HT-29 (cell line): ENCODE results near the gene EVPL. TPM values are rescaled to one million over a fixed set of nuclear protein-coding genes. Genes with fewer than 3 reads are reported as not detected.
"Not testable (repeated sequence)": the region's sequence is repeated elsewhere in the genome, so short reads cannot be mapped to it uniquely, and the experiment has no call there.

Experiments used
- DNase-seq: peaks from one replicate; pipeline ENCODE4 v3.0.0-alpha.2; 2015; ENCODE audit warnings: low spot score
- total RNA-seq: library from RNA; depleted of rRNA; stranded (reverse); fragments of >200 nt; shearing (Covaris generic); gene quantifications from 2 replicates; pipeline ENCODE4 v1.2.3, GENCODE V29; 2014

Gene EVPL
- total RNA-seq, 1 experiment from 2014 or later = 42.1 TPM

DNA sequence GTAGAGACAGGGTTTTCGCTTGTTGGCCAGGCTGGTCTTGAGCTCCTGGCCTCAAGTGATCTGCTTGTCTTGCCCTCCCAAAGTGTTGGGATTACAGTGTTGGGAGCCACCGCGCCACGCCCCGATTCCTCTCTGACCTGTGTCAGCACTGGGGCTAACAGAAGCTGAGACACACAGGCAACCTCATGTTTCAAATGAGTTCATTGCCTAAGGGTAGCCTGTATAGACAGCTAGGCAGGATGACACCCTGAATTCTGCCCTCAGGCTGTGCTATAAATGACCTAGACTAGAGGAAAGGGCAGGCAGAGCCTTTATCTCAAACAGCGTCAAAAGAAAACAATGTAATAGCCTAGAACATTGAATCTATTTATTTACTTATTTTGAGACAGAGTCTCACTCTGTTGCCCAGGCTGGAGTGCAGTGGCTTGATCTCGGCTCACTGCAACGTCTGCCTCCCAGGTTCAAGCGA, 28.7 kb downstream of the EVPL start:
- peak; percentile 21 for DNase-seq

DNA sequence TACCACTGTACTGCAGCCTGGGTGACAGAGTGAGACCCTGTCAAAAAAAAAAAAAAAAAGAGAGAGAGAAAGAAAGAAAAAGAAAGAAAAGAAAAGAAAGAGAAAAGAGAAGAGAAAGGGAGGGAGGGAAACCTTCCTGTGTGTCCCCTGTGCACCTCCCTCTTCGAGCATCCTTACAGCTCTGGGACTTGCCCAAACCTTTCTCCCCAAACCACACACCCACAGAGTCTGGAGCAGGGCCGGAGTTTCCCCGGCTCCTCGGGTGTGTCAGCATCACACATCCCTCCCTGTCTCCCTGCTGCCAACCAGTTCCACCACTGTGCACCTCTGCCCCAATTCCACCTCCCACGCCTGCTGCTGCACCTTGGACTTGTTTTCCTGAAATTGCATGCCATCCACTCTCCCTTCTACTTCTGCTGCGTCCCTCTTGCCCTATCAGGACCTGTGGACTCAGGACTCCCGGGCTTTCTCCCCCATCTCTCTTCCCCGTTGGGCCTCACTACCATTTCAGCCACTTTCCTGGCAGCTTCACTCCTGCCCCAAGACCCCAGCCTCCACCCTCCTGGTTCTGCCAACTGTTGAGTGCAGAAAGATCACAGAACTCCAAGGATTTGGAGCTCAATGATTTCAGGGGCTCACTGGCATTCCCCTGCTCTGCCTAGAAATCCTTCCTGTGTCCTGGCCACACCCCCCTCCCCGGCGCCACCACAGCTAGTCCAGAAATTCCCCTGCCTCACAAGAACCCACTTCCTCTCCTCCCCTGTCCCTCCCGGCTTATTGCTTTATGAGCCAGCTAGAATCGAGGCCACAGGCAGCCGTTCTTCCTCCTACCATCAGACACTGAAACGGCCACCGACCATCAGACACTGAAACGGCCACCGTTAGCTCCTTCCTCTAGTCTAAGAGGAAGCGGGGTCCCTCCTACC, 30.2 kb downstream of the EVPL start:
- DNase-seq = peak; percentile 88

DNA sequence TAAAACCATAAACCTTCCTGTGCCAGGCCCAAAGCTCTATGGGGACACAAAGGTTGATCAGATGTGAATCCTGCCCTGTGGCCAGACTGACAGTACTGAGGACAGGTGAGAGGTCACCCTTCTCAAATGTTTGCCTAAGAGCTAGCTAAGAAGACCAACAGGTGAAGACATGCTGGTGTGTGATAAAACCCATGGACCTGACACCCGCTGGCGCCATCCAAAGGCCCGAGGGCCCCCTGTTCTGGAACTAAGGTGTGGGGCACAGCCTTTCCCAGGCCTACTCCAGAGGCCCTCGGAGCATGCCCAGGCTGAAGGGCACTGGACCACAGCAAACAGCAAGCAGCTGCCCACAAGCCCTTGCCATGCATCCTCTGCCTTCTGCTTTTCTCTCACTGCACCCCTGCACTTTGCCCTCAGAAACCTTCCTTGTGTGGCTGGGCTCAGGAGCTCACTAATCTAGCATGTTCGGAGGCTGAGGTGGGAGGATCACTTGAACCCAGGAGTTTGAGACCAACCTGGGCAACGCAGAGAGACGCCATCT, 31.7 kb downstream of the EVPL start:
- no peak for DNase-seq

DNA sequence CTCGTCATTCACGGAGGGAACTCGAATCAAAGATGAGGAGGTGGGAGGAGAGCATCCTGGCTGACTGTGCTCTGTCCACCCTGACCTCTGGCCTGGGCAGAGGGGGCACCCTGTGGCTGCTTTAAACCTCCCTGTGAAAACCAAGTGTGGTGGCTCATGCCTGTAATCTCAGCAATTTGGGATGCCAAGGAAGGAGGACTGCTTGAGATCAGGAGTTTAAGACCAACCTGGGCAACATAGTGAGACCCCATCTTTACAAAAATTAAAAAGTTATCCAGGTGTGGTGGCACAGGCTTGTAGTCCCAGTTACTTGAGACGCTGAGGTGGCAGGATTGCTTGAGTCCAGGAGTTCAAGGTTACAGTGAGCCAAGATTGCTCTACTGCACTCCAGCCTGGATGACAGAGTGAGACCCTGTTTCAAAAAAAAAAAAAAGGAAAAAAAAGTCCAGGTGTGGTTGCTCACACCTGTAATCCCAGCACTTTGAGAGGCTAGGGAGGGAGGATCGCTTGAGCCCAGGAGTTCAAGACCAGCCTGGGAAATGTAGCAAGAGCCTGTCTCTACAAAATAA, 32.2 kb downstream of the EVPL start:
- DNase-seq = no peak

DNA sequence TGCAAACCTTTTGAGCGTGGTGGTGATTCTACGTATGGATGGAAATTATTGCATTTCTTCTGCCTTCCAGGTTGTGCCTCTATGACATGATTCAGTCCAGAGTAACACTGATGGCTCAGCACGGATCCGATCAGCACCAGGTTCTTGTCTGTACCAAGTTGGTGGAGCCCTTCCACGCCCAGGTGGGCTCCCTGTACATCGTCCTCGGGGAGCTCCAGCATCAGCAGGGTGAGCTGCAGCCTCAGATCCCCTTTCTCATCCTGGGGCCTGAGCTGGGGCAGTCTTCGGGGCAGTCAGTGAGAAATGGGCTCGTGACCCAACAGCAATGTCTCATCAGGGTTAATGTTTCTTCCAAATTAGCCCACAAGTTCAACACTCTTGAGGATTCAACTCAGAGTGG, 35.7 kb downstream of the EVPL start:
- DNase-seq = no peak

DNA sequence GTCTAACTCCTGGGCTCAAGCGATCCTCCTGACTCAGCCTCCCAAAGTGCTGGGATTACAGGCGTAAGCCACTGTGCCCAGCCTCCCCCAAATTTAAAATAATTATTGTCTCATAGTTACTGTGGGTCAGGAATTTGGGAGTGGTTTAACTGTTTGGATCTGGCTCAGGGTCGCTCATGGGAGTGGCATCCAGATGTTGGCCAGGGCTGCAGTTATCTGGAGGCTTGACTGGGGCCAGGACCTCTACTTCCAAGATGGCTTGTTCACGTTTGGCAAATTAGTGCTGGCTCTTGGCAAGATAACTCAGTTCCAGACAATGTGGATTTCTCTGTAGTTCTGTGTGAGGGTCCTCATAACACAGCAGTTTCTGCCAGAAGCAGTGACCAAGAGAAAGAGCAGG, 40.1 kb downstream of the EVPL start:
- DNase-seq = no peak

DNA sequence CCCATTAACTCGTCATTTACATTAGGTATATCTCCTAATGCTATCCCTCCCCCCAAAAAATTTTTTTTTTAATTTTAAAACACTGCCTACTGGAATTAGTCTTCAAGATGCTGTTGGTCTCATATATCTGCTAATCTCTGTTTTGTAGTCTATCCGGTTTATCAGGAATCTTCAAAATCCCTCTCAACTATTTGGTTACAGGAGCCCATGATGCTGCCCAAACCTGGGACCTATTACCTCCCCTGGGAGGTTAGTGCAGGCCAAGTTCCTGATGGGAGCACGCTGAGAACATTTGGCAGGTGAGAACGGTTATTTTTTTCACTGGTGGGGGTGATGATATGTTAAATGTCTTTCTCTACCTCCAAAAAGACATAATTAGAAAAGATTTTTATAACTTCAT, 41.1 kb downstream of the EVPL start:
- DNase-seq = no peak

DNA sequence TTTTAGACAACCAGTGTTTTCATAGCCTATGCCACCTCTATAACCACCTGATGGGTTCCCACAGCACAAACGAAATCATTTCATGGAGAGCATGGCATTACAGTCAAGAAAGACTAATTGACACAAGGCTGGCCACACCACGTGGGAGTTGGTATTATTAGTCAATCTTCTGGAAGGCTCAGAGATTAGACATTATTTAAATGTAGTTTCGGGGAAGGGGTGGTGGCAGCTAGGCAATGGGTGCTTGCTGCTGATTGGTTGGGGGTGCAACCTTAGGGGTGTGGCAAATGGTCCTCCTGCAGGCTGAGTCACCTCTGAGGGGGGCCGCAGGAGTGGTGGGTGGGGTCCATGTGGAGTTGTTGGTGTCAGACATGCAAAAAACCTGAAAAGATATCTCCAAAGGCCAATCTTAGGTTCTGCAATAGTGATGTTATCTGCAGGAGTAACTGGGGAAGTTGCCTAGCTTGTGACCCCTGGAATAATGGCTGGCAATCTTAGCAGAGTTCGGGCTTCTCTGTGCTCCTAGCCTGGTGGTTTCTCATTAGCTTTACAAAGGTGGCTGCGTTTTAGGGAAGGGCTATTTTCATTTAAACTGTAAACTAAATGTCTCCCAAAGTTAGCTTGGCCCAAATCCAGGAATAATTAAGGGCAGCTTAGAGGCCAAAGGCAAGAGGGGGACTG, 43.5 kb downstream of the EVPL start:
- DNase-seq = no peak

DNA sequence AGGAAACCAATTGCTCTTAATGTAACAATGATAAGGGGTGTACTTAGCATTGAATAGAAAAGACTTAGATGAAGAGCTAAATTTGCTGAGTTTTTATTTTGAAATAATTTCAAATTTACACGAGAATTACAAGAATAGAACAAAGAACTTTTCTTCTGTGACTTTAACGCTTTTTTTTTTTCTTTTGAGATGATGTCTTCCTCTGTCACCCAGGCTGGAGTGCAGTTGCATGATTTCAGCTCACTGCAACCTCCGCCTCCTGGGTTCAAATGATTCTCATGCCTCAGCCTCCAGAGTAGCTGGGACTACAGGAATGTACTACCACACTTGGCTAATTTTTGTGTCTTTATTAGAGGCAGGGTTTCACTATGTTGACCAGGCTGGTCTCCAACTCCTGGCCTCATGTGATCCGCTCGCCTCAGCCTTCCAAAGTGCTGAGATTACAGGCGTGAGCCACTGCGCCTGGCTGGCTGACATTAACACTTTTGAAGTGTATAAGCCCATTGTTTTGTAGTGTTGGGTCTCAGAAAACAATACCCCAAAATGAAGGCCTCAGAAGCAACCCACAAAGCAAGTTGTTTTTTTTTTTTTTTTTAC, 46.0 kb downstream of the EVPL start:
- no peak for DNase-seq

DNA sequence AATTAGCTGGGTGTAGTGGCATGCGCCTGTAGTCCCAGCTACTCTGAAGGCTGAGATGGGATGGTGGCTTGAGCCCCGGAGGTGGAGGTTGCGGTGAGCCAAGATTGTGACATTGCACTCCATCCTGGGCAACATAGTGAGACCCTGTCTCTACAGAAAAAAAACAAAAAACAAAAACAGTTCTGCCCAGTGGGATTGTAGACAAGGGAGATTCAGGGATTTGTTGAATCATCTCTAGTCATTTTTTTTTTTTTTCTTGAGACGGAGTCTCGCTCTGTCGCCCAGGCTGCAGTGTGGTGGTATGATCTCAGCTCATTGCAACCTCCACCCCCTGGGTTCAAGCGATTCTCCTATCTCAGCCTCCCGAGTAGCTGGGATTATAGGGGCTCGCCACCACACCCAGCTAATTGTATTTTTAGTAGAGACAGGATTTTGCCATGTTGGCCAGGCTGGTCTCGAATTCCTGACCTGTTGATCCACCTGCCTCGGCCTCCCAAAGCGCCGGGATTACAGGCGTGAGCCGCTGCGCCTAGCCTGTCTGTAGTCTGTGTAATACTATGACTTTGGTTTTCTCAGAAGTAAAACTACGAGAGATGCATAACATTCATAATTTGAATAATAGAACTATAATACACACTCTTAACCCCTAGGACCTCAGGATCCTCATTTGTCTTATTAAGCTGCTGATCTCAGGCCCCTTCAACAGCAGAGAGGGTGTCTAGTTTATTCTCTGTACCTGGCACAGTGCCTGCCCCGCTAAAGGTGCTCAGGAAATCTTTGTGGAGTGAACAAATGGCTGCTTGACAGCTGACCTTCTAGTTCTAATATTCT, 46.7 kb downstream of the EVPL start:
- no peak for DNase-seq

DNA sequence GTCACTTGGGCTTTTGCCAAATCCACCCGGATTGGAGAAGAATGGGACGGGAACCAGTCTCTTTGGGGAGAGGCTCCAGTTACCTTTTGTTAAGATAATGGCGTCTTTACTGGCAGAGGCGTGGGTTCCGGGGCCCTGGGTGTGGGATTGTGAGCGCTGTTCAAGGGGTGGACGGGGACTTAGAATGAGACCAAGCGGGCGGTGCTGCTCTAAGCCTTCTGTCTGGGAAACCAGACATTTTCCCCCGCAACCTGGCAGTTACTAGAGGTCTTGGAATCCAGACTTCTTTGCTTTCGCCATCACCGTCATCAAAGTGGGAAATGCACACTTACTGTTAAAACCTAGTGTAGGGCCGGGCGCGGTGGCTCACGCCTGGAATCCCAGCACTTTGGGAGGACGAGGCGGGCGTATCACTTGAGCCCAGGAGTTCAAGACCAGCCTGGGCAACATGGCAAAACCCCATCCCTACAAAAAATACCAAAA, 47.4 kb downstream of the EVPL start:
- DNase-seq = no peak

DNA sequence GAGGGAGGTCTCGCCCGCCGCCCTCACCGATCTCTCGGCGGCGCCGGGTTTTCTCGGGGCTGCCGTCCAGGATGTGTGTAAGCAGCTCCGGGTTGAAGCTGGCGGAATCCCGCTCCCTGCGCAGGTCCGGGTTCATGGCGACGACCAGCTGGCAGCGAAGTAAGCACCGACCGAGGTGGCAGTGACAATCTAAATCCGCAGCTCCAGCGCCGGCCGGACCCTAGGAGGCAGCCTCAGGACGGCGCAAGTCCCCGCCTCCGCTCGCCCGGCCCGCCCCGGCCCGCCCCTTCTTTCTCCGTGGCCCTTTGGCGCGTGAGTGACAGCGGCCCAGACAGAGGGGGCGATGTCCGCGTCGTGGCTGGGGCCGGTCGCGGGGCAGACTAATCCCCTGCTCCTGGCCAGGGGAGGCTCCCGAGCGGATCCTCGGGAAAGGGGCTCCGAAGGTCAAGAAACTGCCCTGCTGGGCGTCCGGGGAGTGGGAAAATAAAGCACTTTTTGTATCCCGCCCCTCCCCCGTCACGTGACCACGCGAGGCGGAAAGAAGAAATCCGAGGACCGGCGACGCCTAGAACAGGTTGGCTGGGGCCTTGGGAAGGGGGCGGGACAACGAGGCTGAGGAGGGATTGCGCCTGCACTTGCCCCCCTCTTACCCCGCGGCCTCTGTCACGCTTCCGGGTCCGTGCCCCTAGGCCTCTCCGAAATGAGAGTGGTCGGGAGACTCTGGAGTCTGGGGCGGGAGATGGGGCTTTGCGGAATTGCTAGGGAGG, 48.0 kb downstream of the EVPL start, which contains the start of the genes ACOX1 and TEN1:
Gene ACOX1 (minus strand): TSS at position 229 of the 767 bp plus-strand sequence. CDS start 93 bp downstream, at position 136.
Gene TEN1 (plus strand): TSS at position 303 of the 767 bp plus-strand sequence. CDS start 6,953 bp downstream, outside the sequence.
- peak; percentile 96 for DNase-seq

DNA sequence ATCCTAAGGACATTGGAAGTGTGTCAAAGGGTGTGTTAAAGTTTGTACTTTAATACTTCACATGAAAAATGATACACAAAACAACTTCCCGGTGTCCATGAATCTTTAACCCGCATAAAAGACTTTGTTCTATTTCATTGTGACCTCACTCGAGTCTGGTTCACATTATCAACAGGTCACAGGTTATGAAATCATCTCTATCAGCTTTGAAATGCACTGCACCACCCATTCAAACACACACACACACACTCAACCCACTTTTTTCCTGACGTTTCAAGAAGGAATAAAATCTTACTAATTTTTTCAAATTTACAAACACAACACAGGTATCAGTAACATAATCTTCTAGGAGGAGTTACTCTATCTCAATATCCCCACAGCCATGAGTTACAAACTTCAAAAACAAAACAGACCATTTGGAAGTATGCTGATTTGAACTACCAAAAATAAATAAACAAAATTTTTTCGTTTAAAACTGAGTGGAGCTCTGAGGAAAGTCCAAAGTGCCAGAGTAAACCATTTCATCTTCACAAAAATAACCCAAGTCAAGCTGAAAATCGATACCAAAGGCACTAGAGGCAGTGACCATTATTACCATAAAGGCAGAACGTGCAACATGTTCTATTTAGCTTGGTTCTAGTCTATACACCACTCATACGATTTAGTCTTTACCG, 50.8 kb downstream of the EVPL start:
- peak; percentile 51 for DNase-seq

DNA sequence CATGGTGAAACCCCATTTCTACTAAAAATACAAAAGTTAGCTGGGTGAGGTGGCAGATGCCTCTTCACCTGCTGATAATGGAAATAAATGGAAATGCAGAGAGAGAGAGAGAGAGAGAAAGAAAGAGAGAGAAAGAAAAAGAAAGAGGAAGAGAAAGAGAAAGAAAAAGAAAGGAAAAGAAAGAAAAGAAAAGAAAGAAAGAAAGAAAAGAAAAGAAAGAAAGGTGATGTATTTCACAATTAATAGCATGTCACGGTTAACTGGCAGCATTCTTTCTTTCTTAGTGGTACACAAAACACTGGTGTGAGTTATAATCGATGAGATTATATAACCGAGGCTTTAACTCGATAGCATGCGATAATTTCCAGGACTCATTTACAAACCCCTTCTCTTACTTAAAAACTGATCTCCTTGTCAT, 51.3 kb downstream of the EVPL start:
- no peak for DNase-seq

DNA sequence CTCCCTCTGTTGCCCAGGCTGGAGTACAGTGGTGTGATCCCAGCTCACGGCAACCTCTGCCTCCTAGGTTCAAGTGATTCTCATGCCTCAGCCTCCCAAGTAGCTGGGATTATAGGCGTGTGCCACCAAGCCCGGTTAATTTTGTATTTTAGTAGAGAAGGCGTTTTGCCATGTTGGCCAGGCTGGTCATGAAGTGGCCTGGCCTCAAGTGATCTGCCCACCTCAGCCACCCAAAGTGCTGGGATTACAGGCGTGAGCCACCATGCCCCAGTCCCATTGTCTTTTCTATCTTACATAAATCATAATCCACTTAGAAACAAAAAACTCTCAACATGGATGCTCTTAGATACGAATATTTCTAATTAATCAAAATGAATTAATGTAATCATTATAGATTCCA, 51.9 kb downstream of the EVPL start:
- DNase-seq = not testable (repeated sequence)

DNA sequence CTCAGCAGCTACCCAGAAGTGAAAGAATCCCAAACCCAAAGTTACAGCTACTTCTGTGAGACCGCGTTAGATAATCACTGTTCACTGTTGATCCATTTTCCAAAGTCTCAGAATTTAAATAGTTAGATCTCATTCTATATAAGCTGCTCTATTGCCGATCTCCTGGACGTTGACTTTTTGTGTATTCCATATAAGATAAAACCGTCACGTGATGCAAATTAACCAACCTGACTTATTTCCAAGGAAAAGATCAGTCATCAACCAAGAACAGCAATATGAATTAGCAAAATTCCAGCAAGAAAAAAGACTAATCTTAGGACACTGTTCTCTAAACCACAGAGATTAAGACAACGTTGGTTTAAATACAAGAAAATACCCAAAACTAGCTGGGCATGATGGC, 56.5 kb downstream of the EVPL start:
- DNase-seq = no peak

DNA sequence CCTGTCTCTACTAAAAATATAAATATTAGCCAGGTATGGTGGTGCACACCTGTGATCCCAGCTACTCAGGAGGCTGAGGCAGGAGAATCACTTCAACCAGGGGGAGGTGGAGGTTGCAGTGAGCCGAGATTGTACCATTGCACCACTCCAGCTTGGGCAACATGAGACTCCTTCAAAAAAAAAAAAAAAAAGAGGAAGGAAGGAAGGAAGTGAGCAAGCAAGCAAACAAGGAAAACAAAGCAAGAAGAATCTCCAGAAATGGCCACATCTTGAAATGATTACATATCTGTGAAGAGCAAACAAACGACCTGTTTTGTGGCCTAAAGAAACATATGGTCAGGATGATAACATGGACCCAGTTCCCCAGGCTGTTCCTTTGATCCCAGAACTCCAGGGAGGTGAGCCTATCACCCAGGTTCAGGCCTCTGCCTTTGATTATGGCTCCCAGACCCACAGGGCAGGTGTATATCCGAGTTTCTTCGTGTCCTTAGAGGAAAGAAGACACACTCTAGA, 57.0 kb downstream of the EVPL start:
- no peak for DNase-seq

DNA sequence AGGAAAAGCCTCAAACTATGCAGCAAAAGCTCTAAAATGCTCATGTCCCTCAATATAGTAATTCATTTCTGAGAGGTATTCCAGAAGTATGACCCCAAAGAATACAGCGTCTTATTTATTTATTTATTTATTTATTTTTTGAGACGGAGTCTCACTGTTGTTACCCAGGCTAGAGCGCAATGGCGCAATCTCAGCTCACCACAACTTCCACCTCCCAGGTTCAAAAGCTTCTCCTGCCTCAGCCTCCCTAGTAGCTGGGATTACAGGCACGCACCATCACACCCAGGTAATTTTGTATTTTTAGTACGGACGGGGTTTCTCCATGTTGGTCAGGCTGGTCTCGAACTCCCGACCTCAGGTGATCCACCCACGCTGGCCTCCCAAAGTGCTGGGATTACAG, 58.1 kb downstream of the EVPL start:
- DNase-seq = not testable (repeated sequence)

DNA sequence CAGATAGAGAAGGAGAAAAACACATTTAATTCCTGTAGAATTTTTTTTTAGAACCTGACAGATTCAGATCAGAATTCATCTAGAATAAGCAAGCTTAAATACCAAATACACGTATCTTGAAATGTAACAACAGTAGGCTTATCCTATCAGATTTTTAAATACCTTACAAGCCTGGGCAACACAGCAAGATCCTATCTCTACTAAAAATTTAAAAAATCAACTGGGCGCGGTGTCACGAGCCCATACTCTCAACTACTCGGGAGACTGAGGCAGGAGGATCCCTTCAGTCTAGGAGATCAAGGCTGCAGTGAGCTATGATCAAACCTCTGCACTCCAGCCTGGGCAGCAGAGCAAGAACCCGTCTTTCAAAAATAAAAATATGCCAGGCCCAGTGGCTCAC, 61.6 kb downstream of the EVPL start:
- no peak for DNase-seq
